GM18505 (cell line): ENCODE results near the gene MEIS1.

Experiments
- ATAC-seq: cut with Tn5 transposase; IDR thresholded peaks from one replicate; pipeline ENCODE4 v1.9.1; 2021; ENCODE audit not compliant: unreplicated experiment
- POLR2A ChIP-seq: IDR thresholded peaks from 4 replicates; pipeline ENCODE4 v1.6.1; 2011; ENCODE audit warnings: borderline replicate concordance; ENCODE audit not compliant: insufficient read depth, insufficient read length; ENCODE audit errors: extremely low read depth

Gene MEIS1

DNA sequence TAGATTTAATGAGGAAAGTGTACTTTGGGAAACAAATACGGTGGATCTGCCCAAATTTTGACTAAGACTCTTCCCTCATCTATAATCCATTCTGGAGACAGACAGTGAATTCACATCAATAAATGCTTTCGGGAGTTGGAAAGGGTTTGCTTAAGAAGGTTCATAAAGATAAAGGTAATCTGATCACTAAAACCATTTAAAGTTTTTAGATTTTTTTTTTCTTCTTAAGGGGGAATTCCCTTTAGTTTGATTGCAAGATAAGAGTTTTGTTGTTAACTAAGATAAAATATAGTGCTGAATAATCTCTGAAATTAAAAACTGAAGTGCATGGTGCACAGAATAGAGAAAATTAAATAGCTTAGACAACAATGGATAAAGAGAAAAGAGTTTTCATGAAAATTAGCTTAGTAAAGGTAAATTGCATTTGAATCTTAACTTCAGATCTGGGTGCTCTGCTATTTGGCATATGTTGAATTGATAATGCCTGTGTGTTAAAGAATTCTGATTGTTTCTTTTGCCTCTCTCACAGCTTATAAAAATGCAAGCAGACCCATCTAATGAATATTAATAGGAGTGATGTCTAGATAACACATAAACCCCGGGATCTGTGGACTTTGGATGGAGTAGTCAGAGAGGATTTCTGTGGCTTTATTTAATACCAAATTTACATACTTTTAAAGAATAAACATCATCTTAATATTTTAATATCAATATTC, 100.8 kb downstream of the MEIS1 start:
- no peak for TF ChIP-seq POLR2A
- no peak for ATAC-seq

DNA sequence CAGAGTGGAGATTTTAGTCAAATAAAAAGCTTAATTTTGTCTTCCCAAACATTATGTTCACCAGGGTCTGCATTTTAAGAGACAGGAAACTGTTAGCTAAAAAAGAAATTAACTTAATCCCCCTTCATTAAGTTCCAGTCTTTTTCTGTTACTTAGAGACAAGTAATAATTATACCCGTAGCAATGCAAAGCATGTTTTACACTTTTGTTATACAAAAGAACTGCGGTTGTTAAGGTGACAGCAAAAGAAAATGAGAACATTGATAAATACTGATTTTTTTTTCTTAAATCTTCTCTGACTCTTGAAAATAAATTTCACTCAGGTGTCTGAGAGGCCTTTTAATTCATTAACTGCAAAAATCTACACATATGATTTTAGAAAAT, 101.4 kb downstream of the MEIS1 start:
- no peak for ATAC-seq
- TF ChIP-seq POLR2A = no peak

GRCh38 chr2:66536997-66537396, 102.1 kb downstream of the MEIS1 start:
- no peak for ATAC-seq
- no peak for TF ChIP-seq POLR2A

GRCh38 chr2:66538291-66538690, 103.4 kb downstream of the MEIS1 start:
- no peak for ATAC-seq
- TF ChIP-seq POLR2A = no peak

GRCh38 chr2:66539452-66539851, 104.5 kb downstream of the MEIS1 start:
- no peak for ATAC-seq
- TF ChIP-seq POLR2A = no peak

DNA sequence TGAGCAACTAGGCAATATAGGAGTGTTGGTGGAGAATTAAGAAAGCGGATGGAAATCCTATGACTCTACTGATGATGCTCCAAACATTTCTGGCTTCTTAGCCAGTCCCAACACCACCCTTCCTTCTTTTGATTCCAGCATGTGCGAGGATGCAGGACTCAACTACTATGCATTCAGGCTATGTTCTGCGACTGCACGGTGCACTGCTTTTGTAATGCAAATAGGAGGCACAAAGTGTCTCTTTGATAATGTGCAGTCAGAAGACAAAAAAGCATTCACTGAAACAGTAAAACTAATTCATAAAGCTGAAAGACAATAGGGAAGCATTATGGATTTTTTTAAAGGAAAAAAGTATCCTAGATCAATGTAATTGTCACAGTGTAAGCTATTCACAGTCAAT, 106.7 kb downstream of the MEIS1 start:
- TF ChIP-seq POLR2A = no peak
- no peak for ATAC-seq

- no peak for TF ChIP-seq POLR2A
Measured at GRCh38 chr2:66543257-66543767, 108.4 kb downstream of the MEIS1 start.

GRCh38 chr2:66544258-66544657, 109.3 kb downstream of the MEIS1 start:
- TF ChIP-seq POLR2A = no peak
- no peak for ATAC-seq

More at GRCh38 chr2:66543257-66543767, 108.4 kb downstream of the MEIS1 start:
- no peak for ATAC-seq

- ATAC-seq = no peak
- TF ChIP-seq POLR2A = no peak
Measured at GRCh38 chr2:66545258-66545657, 110.3 kb downstream of the MEIS1 start.

- ATAC-seq = no peak
- TF ChIP-seq POLR2A = no peak
Measured at GRCh38 chr2:66547118-66547517, 112.2 kb downstream of the MEIS1 start.

- no peak for TF ChIP-seq POLR2A
- ATAC-seq = no peak
Measured at GRCh38 chr2:66547887-66548286, 113.0 kb downstream of the MEIS1 start.

DNA sequence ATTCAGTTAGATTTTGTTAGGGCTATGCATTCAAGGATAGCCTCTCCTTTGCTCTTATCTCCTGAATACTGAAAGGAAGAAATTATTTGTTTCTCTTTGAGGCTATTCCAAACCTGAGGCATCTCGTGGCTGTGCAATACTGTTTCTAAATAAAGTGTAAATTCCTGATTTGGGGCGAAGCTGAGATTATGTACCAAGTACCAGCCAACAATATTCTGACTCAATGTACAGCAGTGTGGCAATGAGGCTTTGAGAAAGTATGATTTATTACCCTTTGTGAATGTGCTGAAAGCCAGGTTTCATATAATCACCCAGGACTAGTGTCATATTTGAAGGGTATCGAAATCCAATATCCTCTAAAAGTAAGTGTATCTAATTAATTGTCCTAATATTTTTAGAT, 113.5 kb downstream of the MEIS1 start:
- TF ChIP-seq POLR2A = no peak
- ATAC-seq = no peak

DNA sequence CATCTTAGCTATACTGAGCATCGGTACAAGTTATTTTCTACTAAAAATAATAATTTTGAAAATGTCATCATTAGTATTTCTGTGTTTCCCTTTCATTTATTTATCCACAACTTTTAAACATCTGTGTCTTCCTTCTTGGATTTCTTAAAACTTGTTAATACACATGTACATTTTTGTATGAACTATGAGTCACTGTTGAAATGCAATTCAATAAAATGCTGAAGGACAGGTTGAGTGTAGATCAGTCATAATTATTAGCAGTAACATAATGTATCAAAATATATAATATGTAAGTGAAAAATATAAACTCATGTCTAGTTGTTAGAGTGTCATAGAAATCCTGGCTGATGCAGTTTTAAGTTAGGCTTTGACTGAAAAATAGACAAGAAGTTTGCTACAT, 115.9 kb downstream of the MEIS1 start:
- no peak for ATAC-seq
- TF ChIP-seq POLR2A = no peak

GRCh38 chr2:66553370-66553769, 118.4 kb downstream of the MEIS1 start:
- no peak for ATAC-seq
- no peak for TF ChIP-seq POLR2A
